SK-N-SH (cell line): ENCODE data around the gene ELP1.

Experiments used
- CTCF ChIP-seq: fragments of 200-600 bp; sonication (generic); IDR thresholded peaks from 2 replicates; pipeline ENCODE4 v1.6.1; 2017; ENCODE audit warnings: antibody characterized with exemption, mild to moderate bottlenecking, moderate library complexity
- ELF1 ChIP-seq: IDR thresholded peaks from 2 replicates; pipeline ENCODE4 v1.4.0; 2012
- EP300 ChIP-seq, 2 experiments: IDR thresholded peaks; 2 replicates each; pipeline versions ENCODE4 v1.4.0 to v1.6.1; 2012; ENCODE audit warnings: borderline replicate concordance in 1 of 2, low read depth in 1 of 2, low read length in 1 of 2
- EZH2phosphoT487 ChIP-seq: fragments of 200-600 bp; sonication (generic); IDR thresholded peaks from 2 replicates; pipeline ENCODE4 v1.6.1; 2017; ENCODE audit warnings: low read depth, mixed run types, mild to moderate bottlenecking, antibody characterized with exemption, moderate library complexity, borderline replicate concordance
- MAX ChIP-seq: IDR thresholded peaks from 2 replicates; pipeline ENCODE4 v1.4.0; 2012; ENCODE audit warnings: low read depth
- NFIC ChIP-seq: IDR thresholded peaks from 2 replicates; pipeline ENCODE4 v1.4.0; 2012; ENCODE audit warnings: borderline replicate concordance
- POLR2AphosphoS5 ChIP-seq: IDR thresholded peaks from 2 replicates; pipeline ENCODE4 v1.6.1; 2012; ENCODE audit warnings: low read depth, low read length
- RCOR1 ChIP-seq: fragments of 150-350 bp; IDR thresholded peaks from 2 replicates; pipeline ENCODE4 v1.6.1; 2017; ENCODE audit warnings: antibody characterized with exemption, low read length
- RFX5 ChIP-seq: IDR thresholded peaks from 2 replicates; pipeline ENCODE4 v1.6.1; 2012; ENCODE audit warnings: mild to moderate bottlenecking, improper control_type of control experiment, low read length
- SMC3 ChIP-seq: IDR thresholded peaks from 2 replicates; pipeline ENCODE4 v1.6.1; 2012; ENCODE audit warnings: low read depth, low read length, improper control_type of control experiment
- TAF1 ChIP-seq: IDR thresholded peaks from 2 replicates; pipeline ENCODE4 v1.6.1; 2012; ENCODE audit warnings: low read depth, mild to moderate bottlenecking, low read length, moderate library complexity, borderline replicate concordance
- YY1 ChIP-seq: IDR thresholded peaks from 2 replicates; pipeline ENCODE4 v1.4.0; 2012; ENCODE audit warnings: low read depth, mild to moderate bottlenecking
- TF ChIP-seq, protein P1 (sequence below): fragments of 150-350 bp; IDR thresholded peaks from 2 replicates; pipeline ENCODE4 v1.6.1; 2017; ENCODE audit warnings: antibody characterized with exemption, low read length, low read depth, borderline replicate concordance

DNA sequence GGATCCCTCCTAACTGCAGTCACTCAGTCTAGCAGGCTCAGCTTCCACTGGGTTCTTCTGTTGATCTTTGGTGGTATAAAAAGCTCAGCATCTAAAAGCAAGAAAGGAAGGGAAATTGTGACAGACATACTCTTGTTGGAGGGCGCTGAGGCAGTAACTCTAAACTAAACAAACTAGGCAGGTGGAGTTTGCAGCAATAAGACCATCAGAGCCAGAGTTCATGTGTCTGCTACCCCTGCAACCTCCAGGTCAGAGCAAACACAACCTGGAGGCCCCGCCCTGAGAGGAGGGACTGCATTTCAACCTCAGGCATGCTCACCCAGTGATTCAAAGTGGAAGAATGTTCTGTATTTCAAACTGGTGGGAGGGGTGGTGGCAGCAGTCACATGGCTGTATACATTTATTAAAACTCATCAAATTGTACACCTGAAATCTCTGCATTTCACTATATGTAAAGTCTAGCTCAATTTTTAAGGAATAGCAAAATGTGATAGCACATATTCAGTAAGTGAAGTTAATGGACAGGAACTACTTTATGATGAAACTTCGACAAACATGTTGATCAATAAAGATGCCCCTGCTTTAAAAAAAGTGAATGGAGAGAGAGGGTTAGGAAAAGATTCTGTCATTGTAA is 64.7 kb downstream of the ELP1 start:
- TF ChIP-seq RFX5, result no peak
- TF ChIP-seq CTCF, result no peak
- TF ChIP-seq SMC3, result no peak
- TF ChIP-seq ELF1, result no peak
- TF ChIP-seq YY1, result no peak
- no peak for TF ChIP-seq MAX
- no peak for TF ChIP-seq TAF1
- TF ChIP-seq NFIC, result no peak
- TF ChIP-seq RCOR1, result no peak
- no peak for TF ChIP-seq POLR2AphosphoS5
- TF ChIP-seq EP300 (IDR thresholded peaks at IDR 0.05; ENCODE audit: borderline replicate concordance in 1 of 2, low read depth in 1 of 2, low read length in 1 of 2), result no peak
- TF ChIP-seq EZH2phosphoT487, result no peak
- TF ChIP-seq, protein P1, sequence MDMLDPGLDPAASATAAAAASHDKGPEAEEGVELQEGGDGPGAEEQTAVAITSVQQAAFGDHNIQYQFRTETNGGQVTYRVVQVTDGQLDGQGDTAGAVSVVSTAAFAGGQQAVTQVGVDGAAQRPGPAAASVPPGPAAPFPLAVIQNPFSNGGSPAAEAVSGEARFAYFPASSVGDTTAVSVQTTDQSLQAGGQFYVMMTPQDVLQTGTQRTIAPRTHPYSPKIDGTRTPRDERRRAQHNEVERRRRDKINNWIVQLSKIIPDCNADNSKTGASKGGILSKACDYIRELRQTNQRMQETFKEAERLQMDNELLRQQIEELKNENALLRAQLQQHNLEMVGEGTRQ, result no peak
